Islet of Langerhans (tissue), 1 donor: ENCODE measurements around the gene FLAD1.

ENCODE experiments used
- FAIRE-seq: peaks from one replicate; lab custom pipeline; 2011; peaks lifted over from hg19 to GRCh38; lab: Jason Lieb, UNC

Gene FLAD1

GRCh38 chr1:155040358-155041093, 57.4 kb downstream of the FLAD1 start:
- no peak for FAIRE-seq
